Retinal pigment epithelial cell (primary cell): ENCODE data around the gene CRYZL1.
A peak's percentile ranks its signal among the peaks of the same experiment; 100 is the strongest.

Experiments
- DNase-seq: peaks from one replicate; pipeline ENCODE4 v3.0.0-alpha.2; 2010; ENCODE audit warnings: low read depth
- H3K4me3 ChIP-seq: 2 replicates; pipeline ENCODE4 v1.5.1; 2011; ENCODE audit warnings: mild to moderate bottlenecking, low read length, control low read depth, moderate library complexity
- CTCF ChIP-seq: conservative IDR thresholded peaks from 2 replicates; pipeline ENCODE4 v1.5.1; 2011; ENCODE audit warnings: low read depth, low read length, control low read depth, inconsistent platforms

Gene CRYZL1

GRCh38 chr21:33544451-33545195 is 96.9 kb downstream of the CRYZL1 start:
- H3K4me3 ChIP-seq, result peak overlapping the region; percentile 90
- no peak for TF ChIP-seq CTCF

DNA sequence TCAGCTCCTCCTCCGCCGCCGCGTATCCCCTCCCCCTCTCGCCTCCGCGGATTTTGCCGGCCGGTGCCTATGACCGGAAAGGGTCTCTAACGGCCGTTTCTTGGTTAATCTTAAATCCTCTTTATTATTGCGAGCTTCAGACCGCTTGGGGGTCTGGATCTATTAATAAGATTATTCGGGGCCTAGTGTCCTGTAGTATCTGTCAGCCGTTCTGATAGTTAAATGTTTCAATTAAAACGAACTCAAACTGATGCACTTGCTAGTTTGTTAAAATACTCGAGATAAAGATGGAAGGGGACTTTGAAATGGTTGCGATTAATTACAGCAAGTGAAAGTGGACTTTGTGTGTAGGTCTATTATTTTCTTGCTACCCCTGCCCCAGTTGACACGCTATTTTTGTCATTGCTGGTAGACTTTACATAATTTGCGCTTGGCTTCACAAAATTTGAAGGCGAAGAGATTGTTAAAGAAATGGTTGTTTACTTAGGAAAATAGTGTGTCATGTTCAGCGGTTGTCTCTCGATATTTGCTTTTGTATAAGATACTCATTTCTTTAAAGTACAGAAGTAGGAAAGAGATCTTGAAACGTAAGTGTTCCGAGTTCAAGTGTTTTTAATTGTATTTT is 97.9 kb downstream of the CRYZL1 start:
- no peak for TF ChIP-seq CTCF
- DNase-seq, result no peak
- H3K4me3 ChIP-seq, result peak overlapping the region; percentile 90

More at GRCh38 chr21:33544451-33545195, 96.9 kb downstream of the CRYZL1 start:
- DNase-seq, result no peak

DNA sequence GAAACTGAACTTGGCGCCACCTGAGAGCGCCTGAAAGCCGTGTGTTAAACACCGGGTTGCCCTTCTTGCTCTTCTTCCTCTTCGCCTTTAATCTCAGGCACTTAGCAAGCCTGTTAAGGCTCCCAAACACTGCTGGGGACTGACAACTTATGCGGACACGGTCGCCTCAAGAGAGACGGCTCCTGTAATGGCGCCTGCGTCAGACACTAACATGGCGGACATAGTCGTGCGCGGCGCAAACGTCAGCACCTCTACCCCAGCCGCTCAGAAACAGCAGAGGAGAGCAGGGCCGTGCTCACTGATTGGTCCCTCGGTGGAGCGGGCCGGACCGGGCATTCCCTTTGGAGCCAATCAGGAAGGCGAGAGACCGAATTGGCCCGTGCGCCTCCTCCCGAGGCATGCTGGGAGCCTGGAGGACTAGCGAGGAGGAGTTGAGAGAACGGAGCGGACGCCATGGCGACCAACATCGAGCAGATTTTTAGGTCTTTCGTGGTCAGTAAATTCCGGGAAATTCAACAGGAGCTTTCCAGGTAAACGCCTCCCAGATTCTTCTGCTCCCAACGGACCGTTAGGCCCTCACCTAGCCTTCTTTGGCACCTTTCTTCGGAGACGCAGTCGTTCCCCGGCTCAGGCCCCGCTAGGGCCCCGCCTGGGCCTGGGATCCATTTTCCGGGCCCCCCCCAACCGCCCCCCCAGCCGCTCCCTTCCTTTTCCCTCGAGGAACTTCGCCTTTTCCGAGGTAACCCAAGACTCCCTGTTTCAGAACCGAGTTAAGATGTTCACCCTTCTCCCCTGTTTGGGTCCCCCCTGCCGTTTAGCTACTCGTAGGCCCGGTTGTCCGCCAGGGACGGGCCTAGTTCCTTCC is 98.7 kb downstream of the CRYZL1 start, which contains the start of gene SON:
Gene SON (plus strand): TSS at position 399 of the 865 bp plus-strand sequence. CDS start 55 bp downstream, at position 454.
- DNase-seq, result peak; percentile 96
- no peak for TF ChIP-seq CTCF
- H3K4me3 ChIP-seq, result peak within 1 kb of the TSS; percentile 90

- peak within 1 kb of the TSS; percentile 90 for H3K4me3 ChIP-seq
- DNase-seq, result peak; percentile 38
- TF ChIP-seq CTCF, result no peak
Measured at GRCh38 chr21:33541756-33542639, 99.5 kb downstream of the CRYZL1 start, which contains the start of gene GART. Gene GART (minus strand): TSS chr21:33542117. CDS start chr21:33539315, 2,802 bp downstream.

- TF ChIP-seq CTCF, result no peak
- H3K4me3 ChIP-seq, result peak overlapping the region; percentile 90
- no peak for DNase-seq
Measured at GRCh38 chr21:33541105-33541711, 100.3 kb downstream of the CRYZL1 start.

GRCh38 chr21:33540711-33541104 is 100.8 kb downstream of the CRYZL1 start:
- peak overlapping the region; percentile 90 for H3K4me3 ChIP-seq
- no peak for DNase-seq
- TF ChIP-seq CTCF, result no peak
